Left colon (tissue), 2 donors: ENCODE data around the gene OXTR. TPM values are rescaled to one million over a fixed set of nuclear protein-coding genes. Genes with fewer than 3 reads are reported as not detected.

ENCODE experiments used
- ATAC-seq: fragments of 200-7000 bp; cut with Tn5 transposase; one replicate; pipeline ENCODE4 v1.9.1; 2020; ENCODE audit warnings: mild to moderate bottlenecking, moderate library complexity
- DNase-seq, 2 donors: peaks; one replicate each; pipeline ENCODE4 v3.0.0-alpha.2; 2020
- intact Hi-C, 2 donors: fragments of 100-400 bp; cut with DNase I in 1 of 2; cut with micrococcal nuclease in 1 of 2; formaldehyde crosslinking; loops; one replicate each; pipeline versions ENCODE4 v1.11.2 to v1.14.0; 2022; cut with DNase I, micrococcal nuclease
- total RNA-seq, 2 donors: library from RNA; stranded (reverse); fragmentation: NEBNext Ultra II Directional; extraction: Animal tissue kit (Norgen Biotek cat#: 25700); gene quantifications; one replicate each; pipeline ENCODE4 v1.2.1, GENCODE V29; 2021
- donor health status: DM: no; HTN: no; CAD: no.
- donor health status: DM: yes; HTN: yes; CAD: no.

OXTR gene
- total RNA-seq, 2 donors from 2014 or later = 0.76 to 0.81 TPM

GRCh38 chr3:8773941-8774542 is 4.6 kb upstream of the OXTR start:
- DNase-seq = no peak
- intact Hi-C loops = no loop called here
- ATAC-seq = no peak

GRCh38 chr3:8768364-8769087 is 887 bp downstream of the OXTR start:
- peak; percentile 3 for ATAC-seq
- intact Hi-C loops = no loop called here
- no peak for DNase-seq

GRCh38 chr3:8767667-8768363 is 1.6 kb downstream of the OXTR start:
- DNase-seq (peak in 1 of 2 donors; percentile 56), ATAC-seq (peak; percentile 70)
- intact Hi-C loops = no loop called here

- ATAC-seq = no peak
- DNase-seq = no peak
- intact Hi-C loops = no loop called here
Observed at GRCh38 chr3:8767256-8767666, 2.2 kb downstream of the OXTR start.

- DNase-seq = no peak
- ATAC-seq = no peak
- intact Hi-C loops = no loop called here
Observed at GRCh38 chr3:8766148-8766547, 3.3 kb downstream of the OXTR start.

- intact Hi-C loops = no loop called here
- DNase-seq = no peak
- ATAC-seq = no peak
Observed at GRCh38 chr3:8765528-8765927, 3.9 kb downstream of the OXTR start.

- ATAC-seq (no peak), DNase-seq (no peak)
- intact Hi-C loops = no loop called here
Observed at GRCh38 chr3:8764528-8764927, 4.9 kb downstream of the OXTR start.

- DNase-seq (no peak), ATAC-seq (no peak)
- intact Hi-C loops = no loop called here
Observed at GRCh38 chr3:8762607-8763377, 6.6 kb downstream of the OXTR start.

- ATAC-seq = no peak
- intact Hi-C loops = no loop called here
- DNase-seq = no peak
Observed at GRCh38 chr3:8761866-8762265, 7.5 kb downstream of the OXTR start.

GRCh38 chr3:8760506-8760905 is 8.9 kb downstream of the OXTR start:
- intact Hi-C loops = no loop called here
- ATAC-seq (no peak), DNase-seq (no peak)

GRCh38 chr3:8760091-8760490 is 9.3 kb downstream of the OXTR start:
- no peak for ATAC-seq
- intact Hi-C loops = no loop called here
- no peak for DNase-seq

- intact Hi-C loops = no loop called here
- DNase-seq = no peak
- no peak for ATAC-seq
Observed at GRCh38 chr3:8759038-8759707, 10.2 kb downstream of the OXTR start.

GRCh38 chr3:8757551-8758518 is 11.6 kb downstream of the OXTR start:
- ATAC-seq = no peak
- no peak for DNase-seq
- intact Hi-C loops = no loop called here

- intact Hi-C loops = no loop called here
- ATAC-seq = no peak
- DNase-seq = no peak
Observed at GRCh38 chr3:8756671-8757070, 12.7 kb downstream of the OXTR start.

- ATAC-seq = no peak
- intact Hi-C loops = no loop called here
- no peak for DNase-seq
Observed at GRCh38 chr3:8755564-8756237, 13.7 kb downstream of the OXTR start.

GRCh38 chr3:8755097-8755496 is 14.3 kb downstream of the OXTR start:
- ATAC-seq (no peak), DNase-seq (no peak)
- intact Hi-C loops = no loop called here

- DNase-seq = no peak
- no peak for ATAC-seq
- intact Hi-C loops = no loop called here
Observed at GRCh38 chr3:8752832-8753231, 16.6 kb downstream of the OXTR start.
